ENCODE data around the gene PKP1. TPM values are rescaled to one million over a fixed set of nuclear protein-coding genes. Genes with fewer than 3 reads are reported as not detected.
"Not testable (repeated sequence)": the region's sequence is repeated elsewhere in the genome, so short reads cannot be mapped to it uniquely, and the experiment has no call there.

PKP1 gene, protein sequence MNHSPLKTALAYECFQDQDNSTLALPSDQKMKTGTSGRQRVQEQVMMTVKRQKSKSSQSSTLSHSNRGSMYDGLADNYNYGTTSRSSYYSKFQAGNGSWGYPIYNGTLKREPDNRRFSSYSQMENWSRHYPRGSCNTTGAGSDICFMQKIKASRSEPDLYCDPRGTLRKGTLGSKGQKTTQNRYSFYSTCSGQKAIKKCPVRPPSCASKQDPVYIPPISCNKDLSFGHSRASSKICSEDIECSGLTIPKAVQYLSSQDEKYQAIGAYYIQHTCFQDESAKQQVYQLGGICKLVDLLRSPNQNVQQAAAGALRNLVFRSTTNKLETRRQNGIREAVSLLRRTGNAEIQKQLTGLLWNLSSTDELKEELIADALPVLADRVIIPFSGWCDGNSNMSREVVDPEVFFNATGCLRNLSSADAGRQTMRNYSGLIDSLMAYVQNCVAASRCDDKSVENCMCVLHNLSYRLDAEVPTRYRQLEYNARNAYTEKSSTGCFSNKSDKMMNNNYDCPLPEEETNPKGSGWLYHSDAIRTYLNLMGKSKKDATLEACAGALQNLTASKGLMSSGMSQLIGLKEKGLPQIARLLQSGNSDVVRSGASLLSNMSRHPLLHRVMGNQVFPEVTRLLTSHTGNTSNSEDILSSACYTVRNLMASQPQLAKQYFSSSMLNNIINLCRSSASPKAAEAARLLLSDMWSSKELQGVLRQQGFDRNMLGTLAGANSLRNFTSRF
- not detected for total RNA-seq
- polyA plus RNA-seq, result not detected

DNA sequence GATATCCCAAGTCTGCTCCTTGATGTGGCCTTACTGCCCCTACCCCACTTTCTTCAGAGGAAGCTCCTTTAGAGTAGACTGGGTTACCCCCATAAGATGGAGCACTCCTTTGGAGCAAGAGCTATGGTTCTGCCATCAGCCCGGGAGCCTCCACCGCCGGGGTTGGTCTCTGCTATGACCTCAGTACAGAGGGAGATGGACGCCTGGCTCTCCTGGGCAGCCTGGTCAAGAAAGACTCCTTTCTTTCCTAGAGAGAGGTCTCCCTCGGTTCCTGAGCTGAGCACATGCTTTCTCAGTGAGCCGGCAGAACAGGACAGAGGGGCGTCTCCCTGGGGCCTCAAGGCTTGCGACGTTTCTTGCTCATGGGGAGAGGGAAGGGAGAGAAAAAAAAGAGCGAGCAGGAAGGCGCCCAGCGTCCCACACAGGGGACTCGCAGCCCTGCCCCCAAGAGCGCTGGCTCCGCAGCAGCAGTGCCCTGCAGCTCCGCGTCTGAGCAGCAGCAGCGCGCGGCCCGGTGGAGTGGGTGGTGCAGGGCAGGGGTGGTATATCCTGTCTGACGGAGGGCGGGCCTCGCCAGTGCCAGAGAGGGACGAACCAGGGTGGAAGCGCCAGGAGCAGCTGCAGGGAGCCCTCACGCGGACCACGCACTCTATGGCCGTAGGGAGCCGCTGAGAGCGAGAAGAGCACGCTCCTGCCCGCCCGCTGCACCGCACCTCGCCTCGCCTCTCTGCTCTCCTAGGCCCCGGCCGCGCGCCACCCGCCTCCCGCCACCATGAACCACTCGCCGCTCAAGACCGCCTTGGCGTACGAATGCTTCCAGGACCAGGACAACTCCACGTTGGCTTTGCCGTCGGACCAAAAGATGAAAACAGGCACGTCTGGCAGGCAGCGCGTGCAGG, at the start of gene PKP1:
Gene PKP1 (plus strand): TSS at position 576 of the 899 bp plus-strand sequence. CDS start 197 bp downstream, at position 773.
- Mint-ChIP-seq H3K4me3 (peak within 1 kb of the TSS in 1 of 4 donors; percentile 41), H3K27ac (no peak within 1 kb of the TSS), H3K36me3 (no peaks in the 10 kb centered on the region), H3K4me1 (peaks cover 0 to 6% (median 0%) of the 10 kb centered on the region in 4 donors), H3K27me3 (peaks cover 54% of the 10 kb centered on the region), H3K9me3 (no peaks in the 10 kb centered on the region)
- H3K36me3 ChIP-seq (ENCODE audit: control insufficient read depth, insufficient read depth, low read length), result no peaks in the 10 kb centered on the region
- H3K27ac ChIP-seq (ENCODE audit: insufficient read depth, low read length, poor library complexity, severe bottlenecking), result no peak within 1 kb of the TSS
- H3K4me3 ChIP-seq (ENCODE audit: low read depth, low read length), result no peak within 1 kb of the TSS
- DNase-seq, result peak in 1 of 3 donors; percentile 19
- no peaks in the 10 kb centered on the region for H3K9me3 ChIP-seq (ENCODE audit: control insufficient read depth in 2 of 2, low read length in 2 of 2)
- H3K4me1 ChIP-seq (ENCODE audit: control insufficient read depth, insufficient read depth, low read length, poor library complexity, severe bottlenecking), result no peaks in the 10 kb centered on the region
- ATAC-seq (ENCODE audit: low read depth in 2 of 2), result peak; percentile 34 to 55
- H3K27me3 ChIP-seq (ENCODE audit: control insufficient read depth, insufficient read depth, low read length), result peaks cover 8% of the 10 kb centered on the region

DNA sequence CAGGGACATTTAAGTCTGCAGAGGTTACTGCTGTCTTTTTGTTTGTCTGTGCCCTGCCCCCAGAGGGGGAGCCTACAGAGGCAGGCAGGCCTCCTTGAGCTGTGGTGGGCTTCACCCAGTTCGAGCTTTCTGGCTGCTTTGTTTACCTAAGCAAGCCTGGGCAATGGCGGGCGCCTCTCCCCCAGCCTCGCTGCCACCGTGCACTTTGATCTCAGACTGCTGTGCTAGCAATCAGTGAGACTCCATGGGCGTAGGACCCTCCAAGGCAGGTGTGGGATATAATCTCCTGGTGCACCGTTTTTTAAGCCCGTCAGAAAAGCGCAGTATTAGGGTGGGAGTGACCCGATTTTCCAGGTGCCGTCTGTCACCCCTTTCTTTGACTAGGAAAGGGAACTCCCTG, 43.7 kb upstream of the PKP1 start:
- not testable (repeated sequence) for H3K36me3 ChIP-seq (ENCODE audit: control insufficient read depth, insufficient read depth, low read length); ATAC-seq (ENCODE audit: low read depth in 2 of 2); H3K4me1 Mint-ChIP-seq; H3K27ac ChIP-seq (ENCODE audit: insufficient read depth, low read length, poor library complexity, severe bottlenecking); H3K4me1 ChIP-seq (ENCODE audit: control insufficient read depth, insufficient read depth, low read length, poor library complexity, severe bottlenecking); H3K4me3 Mint-ChIP-seq; H3K27ac Mint-ChIP-seq; H3K4me3 ChIP-seq (ENCODE audit: low read depth, low read length); DNase-seq; H3K9me3 ChIP-seq (ENCODE audit: control insufficient read depth in 2 of 2, low read length in 2 of 2); H3K36me3 Mint-ChIP-seq; H3K9me3 Mint-ChIP-seq
- H3K27me3 Mint-ChIP-seq, result peaks cover 24% of the 10 kb centered on the region
- peaks cover 15% of the 10 kb centered on the region for H3K27me3 ChIP-seq (ENCODE audit: control insufficient read depth, insufficient read depth, low read length)

DNA sequence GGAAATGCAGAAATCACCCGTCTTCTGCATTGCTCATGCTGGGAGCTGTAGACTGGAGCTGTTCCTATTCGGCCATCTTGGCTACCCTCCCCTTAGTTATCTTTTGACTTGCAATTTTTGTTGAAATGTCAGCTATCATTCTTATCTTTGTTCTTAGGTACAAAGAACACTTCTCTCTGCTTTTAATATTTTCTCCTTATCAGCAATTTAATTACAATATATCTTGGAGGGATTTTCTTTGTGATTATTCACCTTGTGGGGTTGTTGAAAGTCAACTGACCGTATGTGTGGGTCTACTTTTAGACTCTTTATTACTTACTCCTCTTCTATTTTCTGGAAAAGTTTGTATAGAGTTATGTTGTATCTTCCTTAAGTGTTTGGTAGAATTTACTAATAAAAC, 43.1 kb upstream of the PKP1 start:
- Mint-ChIP-seq H3K4me1 (no peaks in the 10 kb centered on the region), H3K4me3 (no peak overlapping the region), H3K9me3 (peaks cover 0 to 2% (median 0%) of the 10 kb centered on the region in 7 donors), H3K27ac (no peak overlapping the region), H3K36me3 (no peaks in the 10 kb centered on the region), H3K27me3 (peaks cover 30% of the 10 kb centered on the region)
- DNase-seq (no peak), ATAC-seq (ENCODE audit: low read depth in 2 of 2) (no peak)
- Histone ChIP-seq H3K4me3 (ENCODE audit: low read depth, low read length) (no peak overlapping the region), H3K27ac (ENCODE audit: insufficient read depth, low read length, poor library complexity, severe bottlenecking) (no peak overlapping the region), H3K4me1 (ENCODE audit: control insufficient read depth, insufficient read depth, low read length, poor library complexity, severe bottlenecking) (no peaks in the 10 kb centered on the region), H3K9me3 (ENCODE audit: control insufficient read depth in 2 of 2, low read length in 2 of 2) (no peaks in the 10 kb centered on the region), H3K27me3 (ENCODE audit: control insufficient read depth, insufficient read depth, low read length) (peaks cover 20% of the 10 kb centered on the region), H3K36me3 (ENCODE audit: control insufficient read depth, insufficient read depth, low read length) (no peaks in the 10 kb centered on the region)

DNA sequence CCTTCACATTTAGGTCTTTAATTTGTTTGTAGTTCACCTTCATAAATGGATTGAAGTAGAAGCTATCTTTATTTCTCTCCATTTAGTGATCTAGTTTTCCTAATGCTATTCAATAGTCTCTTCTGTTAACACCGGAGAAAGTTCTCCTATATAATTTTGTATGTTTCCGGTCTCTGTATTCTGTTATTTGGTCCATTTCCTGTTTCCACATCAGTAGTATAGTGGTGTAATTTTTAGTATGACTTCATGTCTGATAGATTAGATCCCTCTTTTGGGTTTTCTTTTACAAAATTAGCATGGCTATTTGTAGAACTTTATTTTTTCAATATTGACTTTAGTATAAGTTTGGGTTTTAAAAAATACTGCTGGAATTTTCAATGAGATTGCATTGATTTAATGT, 41.6 kb upstream of the PKP1 start:
- no peaks in the 10 kb centered on the region for H3K9me3 ChIP-seq (ENCODE audit: control insufficient read depth in 2 of 2, low read length in 2 of 2)
- H3K27ac ChIP-seq (ENCODE audit: insufficient read depth, low read length, poor library complexity, severe bottlenecking), result no peak overlapping the region
- H3K4me1 ChIP-seq (ENCODE audit: control insufficient read depth, insufficient read depth, low read length, poor library complexity, severe bottlenecking), result no peaks in the 10 kb centered on the region
- H3K36me3 ChIP-seq (ENCODE audit: control insufficient read depth, insufficient read depth, low read length), result no peaks in the 10 kb centered on the region
- Mint-ChIP-seq H3K4me3 (no peak overlapping the region), H3K36me3 (no peaks in the 10 kb centered on the region), H3K27ac (no peak overlapping the region), H3K9me3 (peaks cover 0 to 2% (median 0%) of the 10 kb centered on the region in 7 donors), H3K4me1 (no peaks in the 10 kb centered on the region), H3K27me3 (peaks cover 31% of the 10 kb centered on the region)
- ATAC-seq (ENCODE audit: low read depth in 2 of 2), result no peak
- DNase-seq, result no peak
- no peak overlapping the region for H3K4me3 ChIP-seq (ENCODE audit: low read depth, low read length)
- H3K27me3 ChIP-seq (ENCODE audit: control insufficient read depth, insufficient read depth, low read length), result peaks cover 24% of the 10 kb centered on the region

DNA sequence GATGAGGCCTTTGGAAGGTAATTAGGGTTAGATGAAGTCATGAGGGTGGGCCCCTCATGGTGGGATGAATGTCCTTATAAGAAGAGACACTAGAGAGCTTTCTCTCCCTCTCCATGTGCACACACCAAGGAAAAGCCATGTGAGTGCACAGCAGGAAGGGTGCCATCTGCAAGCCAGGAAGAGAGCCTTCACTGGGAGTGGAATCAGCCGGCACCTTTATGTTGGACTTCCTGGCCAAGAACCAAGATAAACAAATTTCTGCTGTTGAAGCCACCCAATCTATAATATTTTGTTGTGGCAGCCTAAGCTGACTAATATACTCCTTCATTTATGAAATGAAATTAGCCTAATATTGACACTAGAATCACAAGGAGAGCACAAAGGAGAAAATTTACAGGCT, 38.2 kb upstream of the PKP1 start:
- no peaks in the 10 kb centered on the region for H3K4me1 ChIP-seq (ENCODE audit: control insufficient read depth, insufficient read depth, low read length, poor library complexity, severe bottlenecking)
- no peak overlapping the region for H3K4me3 ChIP-seq (ENCODE audit: low read depth, low read length)
- no peak overlapping the region for H3K27ac ChIP-seq (ENCODE audit: insufficient read depth, low read length, poor library complexity, severe bottlenecking)
- ATAC-seq (ENCODE audit: low read depth in 2 of 2) (no peak), DNase-seq (no peak)
- Mint-ChIP-seq H3K27me3 (peaks cover 31% of the 10 kb centered on the region), H3K4me3 (no peak overlapping the region), H3K9me3 (peaks cover 0 to 3% (median 0%) of the 10 kb centered on the region in 7 donors), H3K27ac (no peak overlapping the region), H3K4me1 (no peaks in the 10 kb centered on the region), H3K36me3 (no peaks in the 10 kb centered on the region)
- H3K9me3 ChIP-seq (ENCODE audit: control insufficient read depth in 2 of 2, low read length in 2 of 2), result no peaks in the 10 kb centered on the region
- no peaks in the 10 kb centered on the region for H3K36me3 ChIP-seq (ENCODE audit: control insufficient read depth, insufficient read depth, low read length)
- peaks cover 25% of the 10 kb centered on the region for H3K27me3 ChIP-seq (ENCODE audit: control insufficient read depth, insufficient read depth, low read length)

DNA sequence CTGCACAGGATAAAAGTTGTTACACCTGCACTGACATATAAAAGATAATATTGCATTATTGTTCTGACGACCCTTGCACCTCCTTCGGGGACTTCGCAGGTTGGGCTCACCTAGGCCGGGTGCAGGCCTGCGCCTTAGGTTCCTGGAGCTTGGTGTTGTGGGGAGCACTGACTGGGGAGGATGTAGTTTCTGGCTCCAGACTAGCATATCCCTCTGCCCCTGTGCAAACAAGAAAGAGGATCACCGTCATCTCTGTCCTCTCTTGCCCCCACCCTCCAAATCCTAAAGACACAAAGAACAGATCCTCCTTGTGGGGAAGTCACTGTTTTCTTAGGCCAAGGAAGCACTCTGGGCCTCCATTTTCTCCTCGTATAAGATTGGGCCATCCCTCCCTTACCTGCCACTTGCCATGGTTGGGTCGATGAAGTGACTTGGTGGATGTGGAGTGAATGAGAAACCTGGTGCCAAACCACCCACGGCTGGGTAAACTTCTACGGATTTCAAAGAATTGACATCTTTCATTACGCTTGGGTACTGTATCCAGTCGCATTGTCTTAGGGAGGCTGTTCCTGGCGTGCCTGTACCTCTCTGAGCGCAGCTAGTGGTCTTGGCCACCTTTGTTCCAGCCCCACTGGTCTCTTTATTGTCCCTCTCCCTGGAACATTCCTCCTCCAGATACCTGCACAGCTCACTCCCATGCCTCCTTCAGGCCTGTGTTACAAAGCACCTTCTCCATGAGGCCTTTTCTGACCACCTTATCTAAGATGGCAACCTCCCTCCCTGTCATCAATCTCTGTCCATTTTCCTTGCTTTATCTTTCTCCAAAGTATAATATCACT, 34.4 kb upstream of the PKP1 start:
- H3K27me3 Mint-ChIP-seq, result peaks cover 24% of the 10 kb centered on the region
- H3K36me3 Mint-ChIP-seq, result peaks cover 5% of the 10 kb centered on the region
- H3K4me3 Mint-ChIP-seq, result no peak overlapping the region
- H3K27ac Mint-ChIP-seq, result no peak overlapping the region
- Histone ChIP-seq H3K9me3 (ENCODE audit: control insufficient read depth in 2 of 2, low read length in 2 of 2) (no peaks in the 10 kb centered on the region), H3K27me3 (ENCODE audit: control insufficient read depth, insufficient read depth, low read length) (peaks cover 16% of the 10 kb centered on the region), H3K36me3 (ENCODE audit: control insufficient read depth, insufficient read depth, low read length) (no peaks in the 10 kb centered on the region), H3K27ac (ENCODE audit: insufficient read depth, low read length, poor library complexity, severe bottlenecking) (no peak overlapping the region), H3K4me3 (ENCODE audit: low read depth, low read length) (no peak overlapping the region), H3K4me1 (ENCODE audit: control insufficient read depth, insufficient read depth, low read length, poor library complexity, severe bottlenecking) (no peaks in the 10 kb centered on the region)
- no peaks in the 10 kb centered on the region for H3K4me1 Mint-ChIP-seq
- no peak for DNase-seq
- ATAC-seq (ENCODE audit: low read depth in 2 of 2), result no peak
- peaks cover 0 to 1% (median 0%) of the 10 kb centered on the region in 7 donors for H3K9me3 Mint-ChIP-seq

Measured in CD4-positive, CD25-positive, alpha-beta regulatory T cell (primary cell).